ENCODE data around the gene KMT2E.

The KMT2E gene

DNA sequence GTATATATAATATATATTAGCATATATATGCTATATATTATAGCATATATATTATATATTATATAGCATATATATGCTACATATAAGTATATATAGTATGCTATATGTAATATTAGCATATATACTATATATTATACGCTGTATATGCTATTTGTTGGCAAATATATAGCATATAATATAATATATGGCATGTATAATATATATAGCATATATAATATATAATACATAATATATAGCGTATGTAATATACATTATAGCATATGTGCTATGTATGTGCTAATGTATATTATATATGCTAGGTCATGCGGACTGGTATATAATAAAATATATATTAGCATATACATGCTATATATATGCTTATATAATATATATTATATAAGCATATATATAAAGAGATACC is 72.8 kb downstream of the KMT2E start:
- H3K14ac ChIP-seq (ENCODE audit: low read length in 2 of 2) = no peak overlapping the region
- no peaks in the 10 kb centered on the region for H3K27me3 ChIP-seq (ENCODE audit: control insufficient read depth in 1 of 2, insufficient read depth in 1 of 2, low read length in 2 of 2)
- H3K4ac ChIP-seq (ENCODE audit: low read depth in 1 of 2, low read length in 2 of 2) = no peak overlapping the region
- no peak overlapping the region for H4K91ac ChIP-seq (ENCODE audit: low read length)
- H3K9me3 ChIP-seq (ENCODE audit: control insufficient read depth, low read length) = no peaks in the 10 kb centered on the region
- H2BK5ac ChIP-seq (ENCODE audit: low read depth, low read length, poor library complexity, severe bottlenecking) = no peak overlapping the region
- no peak overlapping the region for H2AK5ac ChIP-seq (ENCODE audit: low read length, severe bottlenecking)
- H3K18ac ChIP-seq (ENCODE audit: low read depth in 1 of 2, low read length in 2 of 2) = no peak overlapping the region
- WGBS = 100% methylated on average over 1 of the region's 3 CpGs
- no peak for DNase-seq
- H4K8ac ChIP-seq (ENCODE audit: low read length) = no peak overlapping the region
- H3K27ac ChIP-seq (ENCODE audit: low read length, poor library complexity, severe bottlenecking) = no peak overlapping the region
- H2BK12ac ChIP-seq (ENCODE audit: low read length in 2 of 2) = no peak overlapping the region
- peaks cover 13 to 86% of the 10 kb centered on the region in 2 experiments for H3K36me3 ChIP-seq (ENCODE audit: control insufficient read depth in 1 of 2, insufficient read depth in 2 of 2, low read depth in 1 of 2, low read length in 2 of 2)
- no peak overlapping the region for H3K9ac ChIP-seq (ENCODE audit: low read length)
- H3K23ac ChIP-seq (ENCODE audit: low read length in 2 of 2) = no peak overlapping the region
- H2BK15ac ChIP-seq (ENCODE audit: low read depth, poor library complexity, severe bottlenecking) = no peak overlapping the region
- H3K4me1 ChIP-seq (ENCODE audit: control insufficient read depth, insufficient read depth, low read depth, low read length) = no peaks in the 10 kb centered on the region
- no peak overlapping the region for H3K4me3 ChIP-seq (ENCODE audit: insufficient read depth in 1 of 2, low read depth in 1 of 2, low read length in 2 of 2)
- H2BK120ac ChIP-seq (ENCODE audit: low read depth, low read length) = no peak overlapping the region
- no peak overlapping the region for H3K4me2 ChIP-seq (ENCODE audit: low read length, poor library complexity, severe bottlenecking)
- no peak overlapping the region for H2AFZ ChIP-seq (ENCODE audit: low read depth, low read length)
- peaks cover 8% of the 10 kb centered on the region for H3K79me1 ChIP-seq (replicated peaks; ENCODE audit: low read length, poor library complexity, severe bottlenecking)

DNA sequence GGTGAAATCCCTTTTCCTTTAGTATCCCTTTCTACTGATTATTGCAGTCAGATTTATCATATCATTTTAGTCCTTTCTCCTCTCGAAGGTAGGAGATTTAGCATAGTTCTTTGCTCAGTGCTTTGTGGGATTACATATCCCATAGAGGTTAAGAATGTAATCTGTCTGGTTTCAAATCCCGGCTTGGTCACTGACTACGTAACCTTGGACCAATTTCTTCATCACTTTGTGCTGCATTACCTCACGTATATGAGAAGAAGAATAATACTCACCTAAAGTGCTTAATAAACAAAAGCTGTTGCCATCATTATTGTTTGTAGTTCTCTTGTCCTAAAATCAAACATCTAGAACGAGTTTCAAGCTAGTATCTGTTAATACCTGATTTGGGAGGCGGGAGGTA is 74.0 kb downstream of the KMT2E start:
- no peak overlapping the region for H2BK15ac ChIP-seq (ENCODE audit: low read depth, poor library complexity, severe bottlenecking)
- H3K4me3 ChIP-seq (ENCODE audit: insufficient read depth in 1 of 2, low read depth in 1 of 2, low read length in 2 of 2) = no peak overlapping the region
- no peak overlapping the region for H3K27ac ChIP-seq (ENCODE audit: low read length, poor library complexity, severe bottlenecking)
- no peaks in the 10 kb centered on the region for H3K27me3 ChIP-seq (ENCODE audit: control insufficient read depth in 1 of 2, insufficient read depth in 1 of 2, low read length in 2 of 2)
- no peak overlapping the region for H3K14ac ChIP-seq (ENCODE audit: low read length in 2 of 2)
- no peak overlapping the region for H3K4me2 ChIP-seq (ENCODE audit: low read length, poor library complexity, severe bottlenecking)
- no peak overlapping the region for H2BK120ac ChIP-seq (ENCODE audit: low read depth, low read length)
- peaks cover 11% of the 10 kb centered on the region for H3K79me1 ChIP-seq (replicated peaks; ENCODE audit: low read length, poor library complexity, severe bottlenecking)
- H3K4ac ChIP-seq (ENCODE audit: low read depth in 1 of 2, low read length in 2 of 2) = no peak overlapping the region
- H2AK5ac ChIP-seq (ENCODE audit: low read length, severe bottlenecking) = no peak overlapping the region
- H2BK12ac ChIP-seq (ENCODE audit: low read length in 2 of 2) = no peak overlapping the region
- H2AFZ ChIP-seq (ENCODE audit: low read depth, low read length) = no peak overlapping the region
- no peaks in the 10 kb centered on the region for H3K4me1 ChIP-seq (ENCODE audit: control insufficient read depth, insufficient read depth, low read depth, low read length)
- no peak overlapping the region for H2BK5ac ChIP-seq (ENCODE audit: low read depth, low read length, poor library complexity, severe bottlenecking)
- H3K36me3 ChIP-seq (ENCODE audit: control insufficient read depth in 1 of 2, insufficient read depth in 2 of 2, low read depth in 1 of 2, low read length in 2 of 2) = peaks cover 19 to 86% of the 10 kb centered on the region in 2 experiments
- H4K91ac ChIP-seq (ENCODE audit: low read length) = no peak overlapping the region
- H4K8ac ChIP-seq (ENCODE audit: low read length) = no peak overlapping the region
- H3K9ac ChIP-seq (ENCODE audit: low read length) = no peak overlapping the region
- no peak overlapping the region for H3K23ac ChIP-seq (ENCODE audit: low read length in 2 of 2)
- 96% methylated on average over 5 of the region's 6 CpGs for WGBS
- DNase-seq = no peak
- no peaks in the 10 kb centered on the region for H3K9me3 ChIP-seq (ENCODE audit: control insufficient read depth, low read length)
- H3K18ac ChIP-seq (ENCODE audit: low read depth in 1 of 2, low read length in 2 of 2) = no peak overlapping the region

DNA sequence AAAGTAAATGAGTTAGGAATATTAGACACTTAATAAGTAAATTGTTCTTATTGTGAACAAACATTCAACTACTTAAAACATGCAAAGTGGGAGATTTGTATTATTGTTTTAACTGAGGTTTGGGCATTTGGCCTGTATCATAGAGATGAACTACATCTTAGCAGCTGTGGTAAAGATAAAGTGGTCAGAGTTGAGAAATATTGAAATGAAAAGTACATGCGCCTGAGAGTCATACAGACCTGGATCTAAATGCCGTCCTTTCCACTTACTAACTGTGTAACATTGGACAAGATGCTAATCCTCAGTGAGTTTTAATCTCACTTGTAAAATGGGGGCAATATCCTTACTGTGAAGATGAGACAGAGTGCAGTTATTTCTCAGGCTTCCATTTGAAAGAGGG is 74.5 kb downstream of the KMT2E start:
- H3K4me3 ChIP-seq (ENCODE audit: insufficient read depth in 1 of 2, low read depth in 1 of 2, low read length in 2 of 2) = no peak overlapping the region
- no peak overlapping the region for H3K27ac ChIP-seq (ENCODE audit: low read length, poor library complexity, severe bottlenecking)
- no peaks in the 10 kb centered on the region for H3K4me1 ChIP-seq (ENCODE audit: control insufficient read depth, insufficient read depth, low read depth, low read length)
- H2AK5ac ChIP-seq (ENCODE audit: low read length, severe bottlenecking) = no peak overlapping the region
- peaks cover 9% of the 10 kb centered on the region for H3K79me1 ChIP-seq (replicated peaks; ENCODE audit: low read length, poor library complexity, severe bottlenecking)
- no peak overlapping the region for H2BK5ac ChIP-seq (ENCODE audit: low read depth, low read length, poor library complexity, severe bottlenecking)
- H3K9me3 ChIP-seq (ENCODE audit: control insufficient read depth, low read length) = no peaks in the 10 kb centered on the region
- no peak overlapping the region for H3K14ac ChIP-seq (ENCODE audit: low read length in 2 of 2)
- no peak overlapping the region for H2AFZ ChIP-seq (ENCODE audit: low read depth, low read length)
- no peak overlapping the region for H2BK120ac ChIP-seq (ENCODE audit: low read depth, low read length)
- H3K27me3 ChIP-seq (ENCODE audit: control insufficient read depth in 1 of 2, insufficient read depth in 1 of 2, low read length in 2 of 2) = no peaks in the 10 kb centered on the region
- H3K23ac ChIP-seq (ENCODE audit: low read length in 2 of 2) = no peak overlapping the region
- no peak overlapping the region for H4K91ac ChIP-seq (ENCODE audit: low read length)
- H3K18ac ChIP-seq (ENCODE audit: low read depth in 1 of 2, low read length in 2 of 2) = no peak overlapping the region
- H4K8ac ChIP-seq (ENCODE audit: low read length) = no peak overlapping the region
- WGBS = 100% methylated on average over 1 of the region's 2 CpGs
- no peak overlapping the region for H2BK12ac ChIP-seq (ENCODE audit: low read length in 2 of 2)
- H3K4ac ChIP-seq (ENCODE audit: low read depth in 1 of 2, low read length in 2 of 2) = no peak overlapping the region
- no peak overlapping the region for H3K4me2 ChIP-seq (ENCODE audit: low read length, poor library complexity, severe bottlenecking)
- H3K9ac ChIP-seq (ENCODE audit: low read length) = no peak overlapping the region
- no peak for DNase-seq
- H2BK15ac ChIP-seq (ENCODE audit: low read depth, poor library complexity, severe bottlenecking) = no peak overlapping the region
- peaks cover 19 to 86% of the 10 kb centered on the region in 2 experiments for H3K36me3 ChIP-seq (ENCODE audit: control insufficient read depth in 1 of 2, insufficient read depth in 2 of 2, low read depth in 1 of 2, low read length in 2 of 2)

DNA sequence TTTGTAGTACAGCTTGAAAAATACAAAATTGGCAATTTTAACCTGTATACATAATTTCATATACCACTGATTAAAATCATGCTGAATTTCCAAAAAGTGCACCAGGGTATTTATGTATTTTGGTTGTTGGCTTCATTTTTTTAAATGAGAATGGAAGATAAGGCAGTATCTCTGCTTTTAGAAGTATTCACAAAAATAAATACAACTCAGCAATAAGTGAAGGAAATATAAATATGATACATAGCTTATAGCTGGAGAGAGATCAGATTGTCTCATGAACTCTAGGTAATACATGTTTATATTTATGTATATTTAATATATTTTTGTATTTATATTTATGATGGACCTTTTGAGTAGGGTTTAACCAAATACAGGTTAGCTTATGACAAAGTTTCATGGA is 81.0 kb downstream of the KMT2E start:
- Histone ChIP-seq H3K18ac (ENCODE audit: low read depth in 1 of 2, low read length in 2 of 2) (no peak overlapping the region), H3K36me3 (ENCODE audit: control insufficient read depth in 1 of 2, insufficient read depth in 2 of 2, low read depth in 1 of 2, low read length in 2 of 2) (peaks cover 7 to 97% of the 10 kb centered on the region in 2 experiments), H3K4ac (ENCODE audit: low read depth in 1 of 2, low read length in 2 of 2) (no peak overlapping the region), H4K91ac (ENCODE audit: low read length) (no peak overlapping the region), H4K8ac (ENCODE audit: low read length) (no peak overlapping the region), H3K4me3 (ENCODE audit: insufficient read depth in 1 of 2, low read depth in 1 of 2, low read length in 2 of 2) (no peak overlapping the region), H2BK120ac (ENCODE audit: low read depth, low read length) (no peak overlapping the region), H3K9me3 (ENCODE audit: control insufficient read depth, low read length) (no peaks in the 10 kb centered on the region), H2BK5ac (ENCODE audit: low read depth, low read length, poor library complexity, severe bottlenecking) (no peak overlapping the region), H2BK12ac (ENCODE audit: low read length in 2 of 2) (no peak overlapping the region), H3K79me1 (replicated peaks; ENCODE audit: low read length, poor library complexity, severe bottlenecking) (peaks cover 6% of the 10 kb centered on the region), H3K4me1 (ENCODE audit: control insufficient read depth, insufficient read depth, low read depth, low read length) (peaks cover 5% of the 10 kb centered on the region), H2AFZ (ENCODE audit: low read depth, low read length) (no peak overlapping the region), H2AK5ac (ENCODE audit: low read length, severe bottlenecking) (no peak overlapping the region), H3K4me2 (ENCODE audit: low read length, poor library complexity, severe bottlenecking) (no peak overlapping the region), H3K27me3 (ENCODE audit: control insufficient read depth in 1 of 2, insufficient read depth in 1 of 2, low read length in 2 of 2) (no peaks in the 10 kb centered on the region), H3K14ac (ENCODE audit: low read length in 2 of 2) (no peak overlapping the region), H3K23ac (ENCODE audit: low read length in 2 of 2) (no peak overlapping the region), H3K27ac (ENCODE audit: low read length, poor library complexity, severe bottlenecking) (no peak overlapping the region), H3K9ac (ENCODE audit: low read length) (no peak overlapping the region), H2BK15ac (ENCODE audit: low read depth, poor library complexity, severe bottlenecking) (no peak overlapping the region)
- DNase-seq = no peak

Measured in mesenchymal stem cell (in vitro differentiated cells and primary cell).